ES-I3 (cell line): Measurements from ENCODE around the gene MVP.
A peak's percentile ranks its signal among the peaks of the same experiment; 100 is the strongest.
"Not testable (repeated sequence)": the region's sequence is repeated elsewhere in the genome, so short reads cannot be mapped to it uniquely, and the experiment has no call there.

ENCODE experiments used
- H3K36me3 ChIP-seq: 2 replicates; pipeline ENCODE4 v1.6.1; 2013; ENCODE audit warnings: mild to moderate bottlenecking, low read length, control low read depth, moderate library complexity; ENCODE audit not compliant: insufficient read depth
- H3K4me1 ChIP-seq: 2 replicates; pipeline ENCODE4 v1.6.1; 2013; ENCODE audit warnings: mild to moderate bottlenecking, control low read depth, low read length; ENCODE audit not compliant: insufficient read depth
- H3K9ac ChIP-seq: 2 replicates; pipeline ENCODE4 v1.6.1; 2013; ENCODE audit warnings: low read depth, mild to moderate bottlenecking, low read length, moderate library complexity
- H3K9me3 ChIP-seq: 2 replicates; pipeline ENCODE4 v1.6.1; 2013; ENCODE audit warnings: mild to moderate bottlenecking, low read length, moderate library complexity; ENCODE audit not compliant: control insufficient read depth, insufficient read depth

MVP gene

GRCh38 chr16:29873319-29873718 lies 53.1 kb downstream of the MVP start:
- Histone ChIP-seq H3K4me1 (no peaks in the 10 kb centered on the region; the same call in 1 of the 2 replicates), H3K9me3 (no peaks in the 10 kb centered on the region), H3K36me3 (no peaks in the 10 kb centered on the region), H3K9ac (no peak overlapping the region)

GRCh38 chr16:29875206-29875605 lies 54.9 kb downstream of the MVP start:
- Histone ChIP-seq H3K4me1 (no peaks in the 10 kb centered on the region; the same call in 1 of the 2 replicates), H3K9ac (no peak overlapping the region), H3K36me3 (no peaks in the 10 kb centered on the region), H3K9me3 (no peaks in the 10 kb centered on the region)

GRCh38 chr16:29876217-29876593 lies 55.9 kb downstream of the MVP start:
- Histone ChIP-seq H3K9ac (peak overlapping the region; percentile 62; the same call in 1 of the 2 replicates), H3K9me3 (no peaks in the 10 kb centered on the region)

GRCh38 chr16:29876594-29877249 lies 56.5 kb downstream of the MVP start:
- Histone ChIP-seq H3K9me3 (no peaks in the 10 kb centered on the region), H3K4me1 (no peaks in the 10 kb centered on the region; the same call in 1 of the 2 replicates), H3K36me3 (no peaks in the 10 kb centered on the region), H3K9ac (peak overlapping the region; percentile 62; the same call in 1 of the 2 replicates)

More at GRCh38 chr16:29876217-29876593, 55.9 kb downstream of the MVP start:
- Histone ChIP-seq H3K4me1 (no peaks in the 10 kb centered on the region; the same call in 1 of the 2 replicates), H3K36me3 (no peaks in the 10 kb centered on the region)

- H3K36me3 ChIP-seq = no peaks in the 10 kb centered on the region
- H3K9me3 ChIP-seq = no peaks in the 10 kb centered on the region
- peak overlapping the region; percentile 62; the same call in 1 of the 2 replicates for H3K9ac ChIP-seq
These were observed 57.2 kb downstream of the MVP start for GRCh38 chr16:29877266-29877961.

GRCh38 chr16:29878172-29878571 lies 57.9 kb downstream of the MVP start:
- no peaks in the 10 kb centered on the region; the same call in 1 of the 2 replicates for H3K36me3 ChIP-seq
- H3K9me3 ChIP-seq = no peaks in the 10 kb centered on the region
- no peak overlapping the region for H3K9ac ChIP-seq
- H3K4me1 ChIP-seq = no peaks in the 10 kb centered on the region; the same call in 1 of the 2 replicates

More at GRCh38 chr16:29877266-29877961, 57.2 kb downstream of the MVP start:
- H3K4me1 ChIP-seq = no peaks in the 10 kb centered on the region; the same call in 1 of the 2 replicates

- no peaks in the 10 kb centered on the region for H3K9me3 ChIP-seq
- H3K4me1 ChIP-seq = no peaks in the 10 kb centered on the region; the same call in 1 of the 2 replicates
- H3K9ac ChIP-seq = no peak overlapping the region
- H3K36me3 ChIP-seq = no peaks in the 10 kb centered on the region; the same call in 1 of the 2 replicates
These were observed 60.8 kb downstream of the MVP start for GRCh38 chr16:29881050-29881449.

- Histone ChIP-seq H3K36me3 (no peaks in the 10 kb centered on the region; the same call in 1 of the 2 replicates), H3K4me1 (no peaks in the 10 kb centered on the region), H3K9ac (no peak overlapping the region), H3K9me3 (no peaks in the 10 kb centered on the region)
These were observed 63.7 kb downstream of the MVP start for GRCh38 chr16:29883987-29884386.

- H3K36me3 ChIP-seq, H3K9ac ChIP-seq, H3K4me1 ChIP-seq, H3K9me3 ChIP-seq: not testable (repeated sequence)
These were observed 69.1 kb downstream of the MVP start for GRCh38 chr16:29889372-29889771.

- Histone ChIP-seq H3K36me3 (no peaks in the 10 kb centered on the region), H3K4me1 (no peaks in the 10 kb centered on the region), H3K9me3 (no peaks in the 10 kb centered on the region), H3K9ac (no peak overlapping the region)
These were observed 71.5 kb downstream of the MVP start for GRCh38 chr16:29891525-29892457.

- H3K9ac ChIP-seq = no peak overlapping the region
- H3K36me3 ChIP-seq = no peaks in the 10 kb centered on the region
- H3K9me3 ChIP-seq = no peaks in the 10 kb centered on the region
- H3K4me1 ChIP-seq = no peaks in the 10 kb centered on the region
These were observed 72.2 kb downstream of the MVP start for GRCh38 chr16:29892458-29892813.

- Histone ChIP-seq H3K9ac (no peak overlapping the region), H3K9me3 (no peaks in the 10 kb centered on the region), H3K36me3 (no peaks in the 10 kb centered on the region), H3K4me1 (no peaks in the 10 kb centered on the region; the same call in none of the 2 replicates)
These were observed 73.3 kb downstream of the MVP start for GRCh38 chr16:29893553-29893952.

GRCh38 chr16:29894352-29894751 lies 74.1 kb downstream of the MVP start:
- no peaks in the 10 kb centered on the region for H3K36me3 ChIP-seq
- H3K9me3 ChIP-seq = no peaks in the 10 kb centered on the region
- H3K9ac ChIP-seq = no peak overlapping the region
- H3K4me1 ChIP-seq = no peaks in the 10 kb centered on the region; the same call in none of the 2 replicates

GRCh38 chr16:29896841-29897240 lies 76.6 kb downstream of the MVP start:
- Histone ChIP-seq H3K4me1 (no peaks in the 10 kb centered on the region; the same call in none of the 2 replicates), H3K36me3 (no peaks in the 10 kb centered on the region), H3K9me3 (no peaks in the 10 kb centered on the region), H3K9ac (no peak overlapping the region)
